Tibial artery (tissue), 4 donors: ENCODE results near the gene ENTPD8.

Experiments used
- DNase-seq, 2 donors: peaks; one replicate each; pipeline ENCODE4 v3.0.0-alpha.2; 2019
- H3K27ac ChIP-seq, 2 donors: fragments of 200-600 bp; sonication (generic) in 1 of 2; 1 replicate in 1 of 2; 2 replicates in 1 of 2; pipeline ENCODE4 v1.5.1; 2018 to 2019; ENCODE audit warnings: mild to moderate bottlenecking in 1 of 2
- H3K27me3 ChIP-seq, 2 donors: fragments of 200-600 bp; sonication (generic) in 1 of 2; one replicate each; pipeline versions ENCODE4 v1.5.1 to v1.6.0; 2016 to 2019
- H3K36me3 ChIP-seq, 3 donors: fragments of 200-600 bp; sonication (generic) in 2 of 3; one replicate each; pipeline ENCODE4 v1.5.1; 2016 to 2019; ENCODE audit warnings: mild to moderate bottlenecking in 2 of 3
- H3K4me1 ChIP-seq, 4 donors: fragments of 200-600 bp; sonication (generic) in 2 of 4; 1 replicate in 3 of 4; 2 replicates in 1 of 4; pipeline ENCODE4 v1.5.1; 2016 to 2019
- H3K4me3 ChIP-seq, 2 donors: fragments of 200-600 bp; sonication (generic) in 1 of 2; 1 replicate in 1 of 2; 2 replicates in 1 of 2; pipeline ENCODE4 v1.5.1; 2018 to 2019; ENCODE audit warnings: mild to moderate bottlenecking in 2 of 2
- H3K9me3 ChIP-seq, 3 donors: fragments of 200-600 bp; sonication (generic) in 1 of 3; one replicate each; pipeline ENCODE4 v1.5.1; 2016 to 2019
- CTCF ChIP-seq, 2 experiments: fragments of 200-600 bp in 1 of 2; fragments of 450-650 bp in 1 of 2; IDR thresholded peaks; one replicate each; pipeline ENCODE4 v1.5.1; 2017 to 2019; ENCODE audit warnings: antibody characterized with exemption in 2 of 2, mild to moderate bottlenecking in 1 of 2, moderate library complexity in 1 of 2
- intact Hi-C: fragments of 100-400 bp; cut with DNase I; formaldehyde crosslinking; loops from one replicate; pipeline ENCODE4 v1.15.0; 2023; ENCODE audit warnings: low total_unique reads

Gene ENTPD8

GRCh38 chr9:137486545-137487453 lies 45.6 kb upstream of the ENTPD8 start:
- H3K27me3 ChIP-seq = no peaks in the 10 kb centered on the region
- peaks cover 0 to 8% (median 2%) of the 10 kb centered on the region in 4 donors for H3K4me1 ChIP-seq
- no peak for DNase-seq
- peaks cover 0 to 32% (median 6%) of the 10 kb centered on the region in 3 donors for H3K36me3 ChIP-seq
- no peak for TF ChIP-seq CTCF (IDR thresholded peaks at IDR 0.05)
- no peaks in the 10 kb centered on the region for H3K9me3 ChIP-seq
- H3K27ac ChIP-seq = no peak overlapping the region
- no peak overlapping the region for H3K4me3 ChIP-seq
- intact Hi-C loops = no loop called here

GRCh38 chr9:137486141-137486490 lies 45.0 kb upstream of the ENTPD8 start:
- Histone ChIP-seq H3K9me3 (no peaks in the 10 kb centered on the region), H3K27ac (no peak overlapping the region), H3K27me3 (no peaks in the 10 kb centered on the region), H3K4me3 (no peak overlapping the region), H3K36me3 (peaks cover 0 to 25% (median 0%) of the 10 kb centered on the region in 3 donors), H3K4me1 (peaks cover 0 to 13% (median 2%) of the 10 kb centered on the region in 4 donors)
- no peak for TF ChIP-seq CTCF (IDR thresholded peaks at IDR 0.05)
- intact Hi-C loops = no loop called here
- no peak for DNase-seq

GRCh38 chr9:137485343-137486140 lies 44.4 kb upstream of the ENTPD8 start:
- intact Hi-C loops = no loop called here
- DNase-seq = no peak
- Histone ChIP-seq H3K36me3 (peaks cover 0 to 25% (median 0%) of the 10 kb centered on the region in 3 donors), H3K4me3 (no peak overlapping the region), H3K27ac (no peak overlapping the region), H3K4me1 (peaks cover 0 to 13% (median 2%) of the 10 kb centered on the region in 4 donors), H3K9me3 (no peaks in the 10 kb centered on the region), H3K27me3 (no peaks in the 10 kb centered on the region)
- no peak for TF ChIP-seq CTCF (IDR thresholded peaks at IDR 0.05)

- H3K9me3 ChIP-seq = no peaks in the 10 kb centered on the region
- intact Hi-C loops = no loop called here
- DNase-seq = no peak
- TF ChIP-seq CTCF (IDR thresholded peaks at IDR 0.05) = no peak
- H3K4me1 ChIP-seq = peaks cover 0 to 13% (median 2%) of the 10 kb centered on the region in 4 donors
- H3K27me3 ChIP-seq = no peaks in the 10 kb centered on the region
- no peak overlapping the region for H3K4me3 ChIP-seq
- H3K36me3 ChIP-seq = peaks cover 0 to 33% (median 0%) of the 10 kb centered on the region in 3 donors
- no peak overlapping the region for H3K27ac ChIP-seq
Observed at GRCh38 chr9:137484551-137485315, 43.6 kb upstream of the ENTPD8 start.

GRCh38 chr9:137482094-137482781 lies 41.1 kb upstream of the ENTPD8 start:
- DNase-seq = peak; percentile 67 to 80
- intact Hi-C loops = no loop called here
- TF ChIP-seq CTCF (IDR thresholded peaks at IDR 0.05) = no peak
- Histone ChIP-seq H3K27me3 (no peaks in the 10 kb centered on the region), H3K4me1 (peaks cover 0 to 13% (median 2%) of the 10 kb centered on the region in 4 donors), H3K36me3 (peaks cover 0 to 41% (median 0%) of the 10 kb centered on the region in 3 donors), H3K9me3 (no peaks in the 10 kb centered on the region), H3K4me3 (no peak overlapping the region), H3K27ac (no peak overlapping the region)
